Ramos (cell line): ENCODE data around the gene FRK.

Experiments used
- in situ Hi-C: fragments of 300-500 bp; cut with MboI; formaldehyde crosslinking; loops from one replicate; pipeline ENCODE4 v1.14.3; 2022; ENCODE audit warnings: low sequenced_read_pairs; ENCODE audit not compliant: unreplicated experiment

FRK gene

DNA sequence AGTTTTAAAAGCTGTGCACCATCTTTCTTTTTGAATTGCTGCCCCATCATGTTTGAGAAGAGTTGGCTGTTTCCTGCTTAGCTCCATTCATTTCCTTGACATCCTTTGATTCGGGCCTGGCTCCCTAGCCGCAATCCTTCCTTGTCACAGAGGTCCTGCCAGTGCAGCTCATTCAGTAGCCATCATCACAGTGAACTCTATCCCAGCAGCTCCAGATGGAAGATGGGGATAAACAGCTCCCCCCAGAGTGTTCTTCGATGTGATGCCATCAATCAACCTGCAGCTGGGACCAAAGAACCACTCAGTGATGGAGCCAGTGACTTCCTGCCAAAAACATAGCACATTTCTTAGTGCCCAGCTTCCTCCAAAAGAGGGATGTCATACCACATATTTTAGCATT, 158.8 kb downstream of the FRK start:
- in situ Hi-C loops = no loop called here

DNA sequence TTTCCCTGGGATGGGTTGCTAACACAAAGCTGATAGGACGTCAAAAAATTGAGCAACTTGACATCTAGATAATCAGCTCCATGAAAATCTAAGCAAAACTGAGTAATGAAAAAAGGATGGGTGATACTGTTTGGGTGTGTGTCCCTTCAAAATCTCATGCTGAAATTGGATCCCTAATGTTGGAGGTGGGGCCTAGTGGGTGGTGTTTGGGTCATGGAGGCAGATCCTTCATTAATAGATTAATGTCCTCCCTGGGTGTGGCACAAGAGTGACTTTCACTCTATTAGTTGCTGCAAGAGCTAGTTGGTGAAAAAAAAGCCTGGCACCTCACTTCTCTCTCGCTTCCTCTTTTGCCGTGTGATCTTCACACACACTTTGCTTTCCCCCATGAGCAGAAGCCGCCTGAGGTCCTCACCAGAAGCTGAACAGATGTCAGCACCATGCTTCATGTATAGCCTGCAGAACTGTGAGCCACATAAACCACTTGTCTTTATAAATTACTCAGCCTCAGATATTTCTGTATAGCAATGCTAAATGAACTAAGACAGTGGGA, 160.9 kb downstream of the FRK start:
- in situ Hi-C loops = loop anchor here (25.0 kb wide), 1 partner anchor 1163 kb away; no protein-coding TSS in a partner anchor

DNA sequence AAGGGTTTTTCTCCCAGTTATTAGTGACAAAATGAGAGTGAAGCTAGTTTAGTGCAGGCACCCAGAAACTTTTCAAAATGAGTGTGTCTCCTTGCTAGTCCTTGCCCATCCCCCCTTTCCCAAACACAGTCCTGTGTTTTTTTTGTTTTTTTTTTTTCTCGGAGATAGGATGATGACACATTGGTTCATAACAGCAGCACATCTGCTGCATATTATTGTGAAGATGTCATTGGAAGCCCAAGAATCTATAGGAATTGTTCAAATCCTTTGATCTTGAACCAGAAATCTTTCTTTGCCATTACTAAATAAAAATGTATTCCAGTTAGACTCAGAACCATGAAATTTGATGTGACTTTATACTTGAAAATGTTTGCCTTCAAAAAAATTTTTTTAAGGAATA, 162.4 kb downstream of the FRK start:
- in situ Hi-C loops = loop anchor here (25.0 kb wide), 1 partner anchor 1161 kb away; no protein-coding TSS in a partner anchor

DNA sequence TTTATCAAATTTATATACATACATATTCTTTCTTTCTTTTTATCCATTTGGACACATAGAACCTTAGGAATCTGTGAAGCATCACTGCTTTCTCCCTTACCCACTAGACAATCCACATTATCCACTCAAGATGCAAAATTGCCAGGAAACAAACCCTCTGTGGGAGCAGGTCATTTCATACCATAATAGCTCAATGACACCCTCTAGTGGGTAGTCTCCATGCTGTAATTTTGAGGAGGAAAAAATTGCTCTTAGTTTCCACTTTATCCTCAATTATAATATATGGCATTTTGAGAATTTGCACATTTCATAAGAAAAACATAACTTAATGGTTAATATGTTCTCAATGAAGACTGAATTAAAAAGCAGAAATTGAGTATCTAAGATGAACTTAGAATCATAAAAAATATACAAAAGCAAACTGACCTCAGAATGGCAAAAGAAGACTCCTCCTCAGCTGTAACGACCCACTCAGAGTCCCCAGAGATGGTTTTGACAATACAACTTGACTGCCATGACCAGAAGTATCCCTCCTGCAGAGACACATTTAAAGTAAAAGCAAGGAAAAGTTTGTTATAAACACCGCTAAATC, 164.1 kb downstream of the FRK start:
- in situ Hi-C loops = loop anchor here (25.0 kb wide), 1 partner anchor 1159 kb away; no protein-coding TSS in a partner anchor

DNA sequence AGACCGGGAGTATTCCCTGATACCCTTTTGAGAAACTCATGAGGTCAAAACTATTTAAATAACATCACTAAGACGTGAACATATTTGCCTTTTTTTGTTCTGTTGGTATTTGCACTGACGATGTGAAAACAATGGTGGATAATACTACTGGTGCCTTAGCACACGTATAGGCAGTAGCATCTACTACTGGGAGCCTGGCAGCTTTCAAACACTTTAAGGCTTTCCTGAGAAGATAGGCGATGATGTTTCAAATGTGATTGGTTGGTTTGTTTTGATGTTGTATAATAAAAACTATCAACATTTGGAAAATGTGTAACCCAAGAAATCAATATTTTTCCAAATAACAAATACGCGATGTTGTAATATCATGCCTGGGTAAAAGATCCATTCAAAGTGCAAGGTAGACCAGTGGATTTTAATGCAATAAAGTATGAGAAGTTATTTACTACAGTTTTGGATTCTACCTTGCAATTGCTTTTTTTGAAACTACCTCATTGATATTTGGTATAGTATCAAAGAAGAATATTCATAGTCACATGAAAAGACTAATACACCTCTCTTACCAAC, 166.2 kb downstream of the FRK start:
- in situ Hi-C loops = loop anchor here (25.0 kb wide), 1 partner anchor 1157 kb away; no protein-coding TSS in a partner anchor

DNA sequence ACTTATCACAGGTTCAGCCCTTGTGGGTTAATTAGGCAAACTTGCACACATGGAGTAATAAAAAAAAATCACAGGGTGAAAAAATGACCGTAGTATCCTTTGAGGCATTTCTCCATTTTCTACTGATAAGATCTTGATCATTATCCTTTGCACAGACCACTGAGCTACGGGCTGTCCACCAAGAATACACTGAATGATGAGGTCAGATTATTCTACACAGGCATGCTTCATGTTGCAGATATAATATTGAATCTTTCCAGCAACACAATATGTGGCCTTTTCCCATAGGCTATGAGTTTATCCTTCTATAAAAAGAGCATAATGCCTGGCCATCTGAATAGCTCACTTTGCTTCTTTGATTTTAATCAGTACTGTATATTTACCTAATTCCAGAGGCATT, 168.9 kb downstream of the FRK start:
- in situ Hi-C loops = loop anchor here (25.0 kb wide), 1 partner anchor 1154 kb away; no protein-coding TSS in a partner anchor

DNA sequence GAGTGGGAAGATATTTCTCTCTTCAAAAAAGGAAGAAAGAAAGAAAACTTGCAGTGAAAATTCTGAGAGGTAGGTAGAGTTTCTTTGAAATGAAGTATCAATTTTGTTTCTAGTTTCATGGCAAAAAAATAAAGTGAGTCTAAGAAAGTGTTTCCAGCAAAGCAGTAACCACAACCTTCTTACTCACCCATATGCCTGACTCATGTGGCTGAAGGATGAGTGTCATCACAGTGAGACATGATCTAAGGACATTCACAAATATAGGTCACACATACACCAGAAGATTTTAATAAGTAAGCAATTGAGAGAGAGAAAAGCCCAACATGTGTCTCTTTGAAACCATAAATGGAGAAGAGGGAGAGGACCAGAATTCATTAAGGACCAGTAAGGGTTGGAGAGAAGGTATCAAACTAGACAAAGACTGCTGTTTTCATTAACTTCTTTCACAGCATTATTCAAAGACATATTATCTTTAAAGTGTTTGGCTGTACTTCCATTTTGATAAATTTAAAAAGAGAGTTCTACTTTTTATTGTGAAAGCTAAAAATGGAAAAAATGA, 169.5 kb downstream of the FRK start:
- in situ Hi-C loops = loop anchor here (25.0 kb wide), 1 partner anchor 1154 kb away; no protein-coding TSS in a partner anchor

DNA sequence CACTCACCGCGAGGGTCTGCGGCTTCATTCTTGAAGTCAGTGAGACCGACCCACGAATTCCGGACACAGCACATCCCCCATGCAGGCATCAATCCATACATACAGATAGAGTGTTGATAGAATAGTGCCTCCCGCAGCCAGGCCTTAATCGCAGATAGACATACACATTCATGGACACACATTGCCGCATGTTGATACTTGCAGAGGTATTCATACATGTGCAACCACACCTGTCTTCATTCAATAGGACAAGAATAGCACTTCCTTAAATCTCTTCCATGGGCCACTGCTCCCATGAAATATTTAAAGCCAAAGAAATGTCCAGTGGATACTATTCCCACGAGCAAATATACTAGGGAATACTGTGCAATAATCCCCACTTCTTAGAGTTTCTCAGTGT, 170.5 kb downstream of the FRK start:
- in situ Hi-C loops = loop anchor here (25.0 kb wide), 1 partner anchor 1153 kb away; no protein-coding TSS in a partner anchor

DNA sequence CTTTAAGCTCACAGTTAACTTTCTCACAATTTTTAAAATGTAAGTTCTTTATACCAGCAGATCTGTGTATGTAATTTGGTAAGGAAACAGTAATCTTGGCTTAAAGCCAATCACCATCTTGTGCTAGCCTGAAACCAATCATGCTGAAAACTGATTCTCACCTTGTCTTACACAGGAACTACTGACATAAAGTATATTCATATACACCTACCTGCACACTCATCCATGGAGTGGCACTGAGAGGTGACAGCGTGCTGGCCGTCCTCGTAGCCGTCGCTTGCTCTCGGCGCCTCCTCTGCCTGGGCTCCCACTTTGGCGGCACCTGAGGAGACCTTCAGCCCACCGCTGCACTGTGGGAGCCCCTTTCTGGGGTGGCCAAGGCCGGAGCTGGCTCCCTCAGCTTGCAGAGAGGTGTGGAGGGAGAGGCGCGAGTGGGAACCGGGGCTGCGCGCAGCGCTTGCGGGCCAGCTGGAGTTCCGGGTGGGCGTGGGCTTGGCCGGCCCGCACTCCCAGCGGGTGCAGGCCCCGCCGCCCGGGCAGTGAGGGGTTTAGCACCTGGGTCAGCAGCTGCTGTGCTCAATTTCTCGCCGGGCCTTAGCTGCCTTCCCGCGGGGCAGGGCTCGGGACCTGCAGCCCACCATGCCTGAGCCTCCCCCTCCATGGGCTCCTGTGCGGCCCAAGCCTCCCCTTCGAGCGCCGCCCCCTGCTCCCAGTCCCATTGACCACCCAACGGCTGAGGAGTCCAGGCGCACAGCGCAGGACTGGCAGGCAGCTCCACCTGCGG, 171.8 kb downstream of the FRK start:
- in situ Hi-C loops = loop anchor here (25.0 kb wide), 1 partner anchor 1152 kb away; no protein-coding TSS in a partner anchor

DNA sequence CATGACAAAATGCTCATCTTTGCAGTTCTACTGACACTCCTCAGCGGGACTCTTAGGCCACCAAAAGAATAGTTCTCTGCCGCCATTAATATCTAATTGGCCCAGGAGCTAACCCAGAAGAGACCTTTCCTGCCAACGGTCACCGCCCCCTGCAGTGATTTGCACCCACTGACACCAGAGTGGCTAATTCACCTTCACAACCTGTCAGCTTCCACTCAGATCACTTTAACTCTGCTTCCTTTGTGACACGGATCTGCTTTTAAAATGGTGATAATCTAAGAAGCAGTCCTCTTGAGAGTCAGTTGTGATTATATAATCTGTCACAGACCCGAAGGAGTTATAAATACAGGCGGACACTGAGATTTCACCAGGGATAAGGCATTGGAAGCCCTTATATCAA, 172.8 kb downstream of the FRK start:
- in situ Hi-C loops = loop anchor here (25.0 kb wide), 1 partner anchor 1151 kb away; no protein-coding TSS in a partner anchor

DNA sequence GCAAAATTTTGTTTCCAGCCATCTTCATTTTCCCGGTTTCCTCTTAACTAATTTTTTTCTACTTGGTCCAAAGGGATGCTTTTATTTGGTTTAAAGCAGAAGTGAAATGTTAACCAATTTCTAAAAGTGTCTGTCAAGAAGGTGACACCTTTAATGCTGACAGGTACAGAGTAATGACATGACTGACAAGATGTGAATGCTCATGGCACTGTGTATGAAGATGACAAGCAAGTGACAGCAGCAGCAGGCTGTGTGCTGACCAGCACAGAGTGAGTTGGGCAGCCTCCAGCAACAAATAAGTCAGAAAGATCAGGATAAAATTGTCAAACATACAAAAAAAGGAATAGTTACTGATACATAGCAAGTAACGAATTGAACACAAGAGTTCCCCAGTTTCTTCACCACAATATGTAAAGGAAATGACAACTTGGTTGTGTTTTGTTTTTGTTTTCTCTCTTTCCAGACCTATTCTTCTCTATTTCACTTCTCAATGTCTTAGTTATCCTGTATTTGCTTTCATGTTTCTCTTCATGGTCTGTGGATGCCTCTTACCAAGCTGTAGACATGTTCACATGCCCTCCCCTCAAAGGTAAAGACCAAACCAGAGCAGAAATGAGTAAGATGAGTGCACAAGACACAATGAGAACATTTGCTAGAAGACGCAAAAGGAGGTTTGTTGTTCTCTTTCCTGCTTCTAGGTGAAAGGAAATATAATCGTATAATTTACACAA, 174.9 kb downstream of the FRK start:
- in situ Hi-C loops = loop anchor here (25.0 kb wide), 1 partner anchor 1148 kb away; no protein-coding TSS in a partner anchor

DNA sequence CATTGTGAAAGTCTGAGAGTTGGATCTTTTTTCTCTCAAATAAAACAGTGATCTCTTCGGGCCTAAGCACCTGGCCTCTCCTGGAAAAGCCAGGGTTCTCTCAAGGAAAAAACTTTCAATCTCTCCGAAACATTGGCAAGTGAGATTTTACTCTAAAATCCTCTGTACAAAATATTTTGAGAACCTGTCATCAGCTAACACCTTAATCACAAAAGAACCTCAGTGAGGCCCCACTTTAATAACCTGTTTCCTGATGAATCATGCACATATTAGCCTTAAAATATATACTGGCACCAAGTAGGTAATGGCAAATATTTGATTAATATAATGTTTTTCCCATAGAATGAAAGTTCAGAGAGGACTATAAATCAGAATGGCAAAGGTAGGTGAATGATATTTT, 177.9 kb downstream of the FRK start:
- in situ Hi-C loops = loop anchor here (25.0 kb wide), 1 partner anchor 1145 kb away; no protein-coding TSS in a partner anchor

DNA sequence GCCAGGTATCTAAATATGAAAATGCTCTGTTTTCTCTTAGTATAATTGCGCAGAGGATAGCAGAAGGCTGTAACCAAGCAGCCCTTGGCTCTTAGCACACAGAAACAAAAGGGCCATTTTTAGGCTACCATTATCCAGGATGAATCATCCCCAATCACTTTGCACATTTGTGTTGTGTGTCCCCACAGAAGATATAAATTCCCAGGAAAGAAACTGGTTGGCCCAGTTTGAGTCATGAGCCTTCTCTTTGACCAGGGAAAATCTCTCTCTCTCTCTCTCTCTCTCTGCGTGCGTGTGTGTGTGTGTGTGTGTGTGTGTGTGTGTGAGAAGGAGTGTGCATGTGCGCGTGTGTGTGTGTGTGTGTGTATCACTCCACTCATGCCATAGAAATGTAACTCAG, 178.5 kb downstream of the FRK start:
- in situ Hi-C loops = loop anchor here (25.0 kb wide), 1 partner anchor 1145 kb away; no protein-coding TSS in a partner anchor
